ENCODE data around the gene RRP1B. TPM values are rescaled to one million over a fixed set of nuclear protein-coding genes. Genes with fewer than 3 reads are reported as not detected.

Gene RRP1B
- total and polyA plus RNA-seq, 9 of the 15 experiments (the other 6 are each of a cell fraction or from before 2014, with no cell fraction given): 6.8 to 66.6 (median 41.9) TPM

- no TSS peak for BruUV-seq (replicated peaks)
- in situ Hi-C loops (cut with MboI) (loop anchor here (25.0 kb wide), 1 partner anchor 102 kb away; no protein-coding TSS in a partner anchor), intact Hi-C loops (cut with micrococcal nuclease) (no loop called here)
- ATAC-seq (peak; percentile 10; the same call in 1 of the 3 replicates), FAIRE-seq (no peak), DNase-seq (ENCODE audit: extremely low read depth in 1 of 4, low spot score in 3 of 4) (peak; percentile 26 to 48 (median 39))
- no peak overlapping the region for H3K4me2 ChIP-seq (ENCODE audit: insufficient read depth, low read length)
- H3K4me3 ChIP-seq: no peak overlapping the region
- ChIA-PET POLR2A (interaction anchor here (0.9 to 1.0 kb wide), 2 partner anchors 11 kb away, joined by 3 to 4 read pairs; no protein-coding TSS in a partner anchor), CTCF (ENCODE audit: low intra/inter-chr PET ratio) (no interaction called here)
- H3K36me3 ChIP-seq (ENCODE audit: control insufficient read depth, insufficient read depth, low read length): no peaks in the 10 kb centered on the region
- H3K4me1 ChIP-seq (replicated peaks in 1 of 2; ENCODE audit: control insufficient read depth in 2 of 2, insufficient read depth in 2 of 2, low read length in 2 of 2): peaks cover 0 to 5% of the 10 kb centered on the region in 2 experiments; a peak in 3 of 5 replicates
- peaks cover 9% of the 10 kb centered on the region in 2 experiments; a peak in 4 of 5 replicates for H3K27me3 ChIP-seq (ENCODE audit: control insufficient read depth in 2 of 2, insufficient read depth in 2 of 2, low read length in 2 of 2)
- no peaks in the 10 kb centered on the region for H3K79me2 ChIP-seq (ENCODE audit: control insufficient read depth, insufficient read depth, low read length)
- H2AFZ ChIP-seq (ENCODE audit: low read depth, low read length): no peak overlapping the region
- no peaks in the 10 kb centered on the region for H4K20me1 ChIP-seq (replicated peaks; ENCODE audit: control insufficient read depth, insufficient read depth, low read length)
- no peak overlapping the region for H3K9ac ChIP-seq (ENCODE audit: insufficient read depth in 1 of 2, low read depth in 2 of 2, low read length in 2 of 2)
- no peak overlapping the region for H3K27ac ChIP-seq (ENCODE audit: extremely low read depth, low read depth, low read length)
- WGBS (ENCODE audit: insufficient coverage, low coverage, missing lambda C conversion rate): 3% methylated on average over 8 of the region's 8 CpGs
- H3K9me3 ChIP-seq (replicated peaks; ENCODE audit: control insufficient read depth, insufficient read depth, low read depth, low read length): no peaks in the 10 kb centered on the region
- H3K9me1 ChIP-seq (ENCODE audit: control insufficient read depth, insufficient read depth, low read length): no peaks in the 10 kb centered on the region
- TF ChIP-seq, protein P1, sequence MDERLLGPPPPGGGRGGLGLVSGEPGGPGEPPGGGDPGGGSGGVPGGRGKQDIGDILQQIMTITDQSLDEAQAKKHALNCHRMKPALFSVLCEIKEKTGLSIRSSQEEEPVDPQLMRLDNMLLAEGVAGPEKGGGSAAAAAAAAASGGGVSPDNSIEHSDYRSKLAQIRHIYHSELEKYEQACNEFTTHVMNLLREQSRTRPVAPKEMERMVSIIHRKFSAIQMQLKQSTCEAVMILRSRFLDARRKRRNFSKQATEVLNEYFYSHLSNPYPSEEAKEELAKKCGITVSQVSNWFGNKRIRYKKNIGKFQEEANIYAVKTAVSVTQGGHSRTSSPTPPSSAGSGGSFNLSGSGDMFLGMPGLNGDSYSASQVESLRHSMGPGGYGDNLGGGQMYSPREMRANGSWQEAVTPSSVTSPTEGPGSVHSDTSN (CRISPR knock-in tag; IDR thresholded peaks at IDR 0.05; ENCODE audit: low read depth): no peak
- TF ChIP-seq, protein P1 (tag; conservative IDR thresholded peaks at IDR 0.05; ENCODE audit: low read depth): peak; percentile 79
- TF ChIP-seq CBFA2T2 (conservative IDR thresholded peaks at IDR 0.05): peak; percentile 82
- no peak for TF ChIP-seq FOXO4 (CRISPR knock-in tag; IDR thresholded peaks at IDR 0.05)
- peak; percentile 94 for TF ChIP-seq KDM1A (IDR thresholded peaks at IDR 0.05)
- TF ChIP-seq, protein P2, sequence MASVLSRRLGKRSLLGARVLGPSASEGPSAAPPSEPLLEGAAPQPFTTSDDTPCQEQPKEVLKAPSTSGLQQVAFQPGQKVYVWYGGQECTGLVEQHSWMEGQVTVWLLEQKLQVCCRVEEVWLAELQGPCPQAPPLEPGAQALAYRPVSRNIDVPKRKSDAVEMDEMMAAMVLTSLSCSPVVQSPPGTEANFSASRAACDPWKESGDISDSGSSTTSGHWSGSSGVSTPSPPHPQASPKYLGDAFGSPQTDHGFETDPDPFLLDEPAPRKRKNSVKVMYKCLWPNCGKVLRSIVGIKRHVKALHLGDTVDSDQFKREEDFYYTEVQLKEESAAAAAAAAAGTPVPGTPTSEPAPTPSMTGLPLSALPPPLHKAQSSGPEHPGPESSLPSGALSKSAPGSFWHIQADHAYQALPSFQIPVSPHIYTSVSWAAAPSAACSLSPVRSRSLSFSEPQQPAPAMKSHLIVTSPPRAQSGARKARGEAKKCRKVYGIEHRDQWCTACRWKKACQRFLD (CRISPR knock-in tag; IDR thresholded peaks at IDR 0.05): peak; percentile 47; the same call in 1 of the 2 replicates
- no peak for TF ChIP-seq NCOA6 (IDR thresholded peaks at IDR 0.05)
- TF ChIP-seq HDAC1 (IDR thresholded peaks at IDR 0.05): peak in 1 of 2 experiments; percentile 52; a peak in 1 of 4 replicates
- peak; percentile 61 for TF ChIP-seq ZNF121 (CRISPR knock-in tag; conservative IDR thresholded peaks at IDR 0.05)
- TF ChIP-seq MTA2 (IDR thresholded peaks at IDR 0.05; ENCODE audit: low read depth): peak; percentile 71
- TF ChIP-seq SMARCE1 (IDR thresholded peaks at IDR 0.05): 0 out of 2 replicates have a peak, but pooled peaks have one; percentile 29
- TF ChIP-seq ZNF316 (IDR thresholded peaks at IDR 0.05): peak; percentile 73
- peak; percentile 75 for TF ChIP-seq PKNOX1 (IDR thresholded peaks at IDR 0.05)
- TF ChIP-seq KLF16 (IDR thresholded peaks at IDR 0.05): peak; percentile 27; the same call in 1 of the 2 replicates
- peak; percentile 65 for TF ChIP-seq TCF3 (CRISPR knock-in tag; IDR thresholded peaks at IDR 0.05)
- peak; percentile 24; the same call in 1 of the 2 replicates for TF ChIP-seq NFE2 (IDR thresholded peaks at IDR 0.05; ENCODE audit: low read depth)
- TF ChIP-seq PML (IDR thresholded peaks at IDR 0.05; ENCODE audit: low read length): peak; percentile 37; the same call in 1 of the 2 replicates
Measured at GRCh38 chr21:43613755-43614638, 45.4 kb upstream of the RRP1B start.

All from K562 (cell line).